OCI-LY7 (cell line): ENCODE results near the gene HAND1.

Experiments used
- EZH2phosphoT487 ChIP-seq: fragments of 200-600 bp; sonication (generic); IDR thresholded peaks from 2 replicates; pipeline ENCODE4 v1.6.1; 2018; ENCODE audit warnings: low read depth, borderline replicate concordance, mild to moderate bottlenecking, mixed run types, antibody characterized with exemption, low read length, moderate library complexity, mixed read lengths
- TF ChIP-seq, protein P1 (sequence below): fragments of 200-600 bp; sonication (generic); conservative IDR thresholded peaks from 2 replicates; pipeline ENCODE4 v1.5.1; 2014; ENCODE audit warnings: mild to moderate bottlenecking, antibody characterized with exemption, low read length, moderate library complexity, mixed read lengths

DNA sequence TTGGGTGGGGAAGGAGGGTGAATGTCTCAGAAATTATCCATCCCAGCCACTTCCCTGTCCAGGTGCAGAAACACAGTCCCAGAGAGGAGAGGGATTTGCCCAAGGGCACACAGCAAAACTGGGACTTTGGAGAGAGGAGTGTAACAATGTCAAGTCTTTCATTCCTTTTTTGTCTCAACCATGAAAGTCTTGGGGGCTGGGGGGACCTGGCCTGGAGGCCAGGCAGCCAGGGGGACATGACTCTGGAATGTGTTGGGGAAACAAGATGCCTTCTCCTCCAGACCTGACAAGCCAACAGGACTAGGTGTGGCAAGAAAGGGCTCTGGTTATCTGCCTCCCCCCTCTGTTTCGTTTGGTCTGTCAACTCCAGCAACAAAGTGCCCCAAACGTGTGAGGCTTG, 13.9 kb upstream of the HAND1 start:
- TF ChIP-seq, protein P1, sequence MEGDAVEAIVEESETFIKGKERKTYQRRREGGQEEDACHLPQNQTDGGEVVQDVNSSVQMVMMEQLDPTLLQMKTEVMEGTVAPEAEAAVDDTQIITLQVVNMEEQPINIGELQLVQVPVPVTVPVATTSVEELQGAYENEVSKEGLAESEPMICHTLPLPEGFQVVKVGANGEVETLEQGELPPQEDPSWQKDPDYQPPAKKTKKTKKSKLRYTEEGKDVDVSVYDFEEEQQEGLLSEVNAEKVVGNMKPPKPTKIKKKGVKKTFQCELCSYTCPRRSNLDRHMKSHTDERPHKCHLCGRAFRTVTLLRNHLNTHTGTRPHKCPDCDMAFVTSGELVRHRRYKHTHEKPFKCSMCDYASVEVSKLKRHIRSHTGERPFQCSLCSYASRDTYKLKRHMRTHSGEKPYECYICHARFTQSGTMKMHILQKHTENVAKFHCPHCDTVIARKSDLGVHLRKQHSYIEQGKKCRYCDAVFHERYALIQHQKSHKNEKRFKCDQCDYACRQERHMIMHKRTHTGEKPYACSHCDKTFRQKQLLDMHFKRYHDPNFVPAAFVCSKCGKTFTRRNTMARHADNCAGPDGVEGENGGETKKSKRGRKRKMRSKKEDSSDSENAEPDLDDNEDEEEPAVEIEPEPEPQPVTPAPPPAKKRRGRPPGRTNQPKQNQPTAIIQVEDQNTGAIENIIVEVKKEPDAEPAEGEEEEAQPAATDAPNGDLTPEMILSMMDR: no peak
- no peak for TF ChIP-seq EZH2phosphoT487
